NCI-H1105 treated with DMSO at 0.1 percent for 48 hours (cell line): ENCODE data around the gene MFNG.

Experiments used
- DNase-seq: peaks from one replicate; lab custom pipeline; 2025; lab: John Stamatoyannopoulos, UW

MFNG gene

GRCh38 chr22:37496651-37497050 is 10.5 kb upstream of the MFNG start:
- no peak for DNase-seq

- no peak for DNase-seq
These were observed 7.8 kb upstream of the MFNG start for GRCh38 chr22:37493979-37494378.

GRCh38 chr22:37492428-37493344 is 6.5 kb upstream of the MFNG start:
- no peak for DNase-seq

GRCh38 chr22:37491559-37492427 is 5.6 kb upstream of the MFNG start:
- no peak for DNase-seq

- no peak for DNase-seq
These were observed 4.9 kb upstream of the MFNG start for GRCh38 chr22:37491106-37491505.

- no peak for DNase-seq
These were observed 3.8 kb upstream of the MFNG start for GRCh38 chr22:37489983-37490382.

GRCh38 chr22:37488337-37489135 is 2.4 kb upstream of the MFNG start:
- no peak for DNase-seq

- DNase-seq = no peak
These were observed 1.4 kb upstream of the MFNG start for GRCh38 chr22:37487571-37487970.

- no peak for DNase-seq
These were observed 945 bp upstream of the MFNG start for GRCh38 chr22:37487129-37487528.

- DNase-seq = no peak
These were observed 575 bp downstream of the MFNG start for GRCh38 chr22:37485395-37486223.

- no peak for DNase-seq
These were observed 1.4 kb downstream of the MFNG start for GRCh38 chr22:37484480-37485394.

- DNase-seq = no peak
These were observed 3.1 kb downstream of the MFNG start for GRCh38 chr22:37483050-37483449.

- DNase-seq = no peak
These were observed 3.9 kb downstream of the MFNG start for GRCh38 chr22:37482244-37482643.

GRCh38 chr22:37481347-37481907 is 4.8 kb downstream of the MFNG start:
- no peak for DNase-seq

- no peak for DNase-seq
These were observed 5.5 kb downstream of the MFNG start for GRCh38 chr22:37480387-37481346.

- DNase-seq = no peak
These were observed 7.0 kb downstream of the MFNG start for GRCh38 chr22:37479196-37479595.

GRCh38 chr22:37476389-37477329 is 9.5 kb downstream of the MFNG start:
- no peak for DNase-seq
